K562 (cell line): ENCODE measurements around the gene FBXO11. TPM values are rescaled to one million over a fixed set of nuclear protein-coding genes. Genes with fewer than 3 reads are reported as not detected.

Source experiments
- ATAC-seq: fragments of 200-7000 bp; cut with Tn5 transposase; 3 replicates; pipeline ENCODE4 v1.9.1; 2020; ENCODE audit warnings: moderate library complexity
- BruUV-seq: library from RNA; stranded (reverse); fragments of 400-500 nt; replicated peaks from 2 replicates; lab custom pipeline; 2021; lab: Mats Ljungman, UMichigan
- CTCF ChIA-PET: fragments of 300-600 bp; formaldehyde crosslinking; extraction: SDS; loops from one replicate; lab custom pipeline; 2021; ENCODE audit warnings: low intra/inter-chr PET ratio; lab: Yijun Ruan, JAX
- POLR2A ChIA-PET: fragments of 300-600, 350-650 bp; sonication (Branson Sonifier 250); formaldehyde crosslinking; extraction: SDS; loops from one replicate; lab custom pipeline; 2021; ENCODE audit warnings: antibody characterized with exemption, inconsistent platforms; lab: Yijun Ruan, JAX
- DNase-seq, 4 experiments: peaks; one replicate each; pipeline versions ENCODE4 v3.0.0 to v3.0.0-alpha.2; 2011 to 2018; ENCODE audit warnings: low spot score in 3 of 4, mixed read lengths in 3 of 4; ENCODE audit errors: extremely low read depth in 1 of 4
- FAIRE-seq: peaks from 2 replicates; lab custom pipeline; 2011; peaks lifted over from hg19 to GRCh38; lab: Jason Lieb, UNC
- H2AFZ ChIP-seq: 2 replicates; pipeline ENCODE4 v1.6.0; 2011; ENCODE audit warnings: low read depth, low read length, control low read depth, inconsistent platforms
- H3K27ac ChIP-seq: fragments of 200-600 bp; 3 replicates; pipeline ENCODE4 v1.8.0; 2011; ENCODE audit warnings: low read depth, mild to moderate bottlenecking, control low read depth, inconsistent platforms, low read length, moderate library complexity, mixed read lengths; ENCODE audit errors: extremely low read depth
- H3K27me3 ChIP-seq, 2 experiments: fragments of 300-600 bp in 1 of 2; 2 replicates in 1 of 2; 3 replicates in 1 of 2; pipeline versions ENCODE4 v1.6.0 to v1.8.0; 2011; ENCODE audit warnings: inconsistent platforms in 2 of 2, low read length in 2 of 2, mild to moderate bottlenecking in 1 of 2, mixed read lengths in 1 of 2, moderate library complexity in 1 of 2; ENCODE audit not compliant: control insufficient read depth in 2 of 2, insufficient read depth in 2 of 2
- H3K36me3 ChIP-seq: fragments of 300-600 bp; 3 replicates; pipeline ENCODE4 v1.8.0; 2011; ENCODE audit warnings: mild to moderate bottlenecking, low read length, inconsistent platforms; ENCODE audit not compliant: control insufficient read depth, insufficient read depth
- H3K4me1 ChIP-seq, 2 experiments: fragments of 200-600 bp in 1 of 2; replicated peaks in 1 of 2; 2 replicates in 1 of 2; 3 replicates in 1 of 2; pipeline versions ENCODE4 v1.5.1 to v1.8.0; 2011; ENCODE audit warnings: inconsistent platforms in 2 of 2, low read length in 2 of 2, mild to moderate bottlenecking in 1 of 2, mixed read lengths in 1 of 2, moderate library complexity in 1 of 2; ENCODE audit not compliant: control insufficient read depth in 2 of 2, insufficient read depth in 2 of 2
- H3K4me2 ChIP-seq: 2 replicates; pipeline ENCODE4 v1.6.1; 2011; ENCODE audit warnings: low read length, control low read depth, inconsistent platforms, mixed read lengths; ENCODE audit not compliant: insufficient read depth
- H3K4me3 ChIP-seq: fragments of 200-600 bp; sonication (generic), shearing (Covaris generic); 2 replicates; pipeline ENCODE4 v1.5.1; 2016; ENCODE audit warnings: control low read depth, inconsistent platforms
- H3K79me2 ChIP-seq: fragments of 200-600 bp; 3 replicates; pipeline ENCODE4 v1.8.0; 2011; ENCODE audit warnings: low read length, inconsistent platforms; ENCODE audit not compliant: control insufficient read depth, insufficient read depth
- H3K9ac ChIP-seq, 2 experiments: 2 replicates each; pipeline versions ENCODE4 v1.6.0 to v1.6.1; 2011; ENCODE audit warnings: low read depth in 2 of 2, low read length in 2 of 2, control low read depth in 1 of 2, inconsistent platforms in 1 of 2, mild to moderate bottlenecking in 1 of 2, mixed read lengths in 1 of 2; ENCODE audit not compliant: insufficient read depth in 1 of 2
- H3K9me1 ChIP-seq: one replicate; pipeline ENCODE4 v1.6.0; 2011; ENCODE audit warnings: inconsistent platforms, mild to moderate bottlenecking, low read length, moderate library complexity; ENCODE audit not compliant: control insufficient read depth, insufficient read depth
- H3K9me3 ChIP-seq: replicated peaks from 2 replicates; pipeline ENCODE4 v1.5.1; 2011; ENCODE audit warnings: low read depth, low read length, inconsistent platforms; ENCODE audit not compliant: control insufficient read depth, insufficient read depth
- H4K20me1 ChIP-seq: replicated peaks from 2 replicates; pipeline ENCODE4 v1.6.1; 2011; ENCODE audit warnings: low read length, inconsistent platforms, mixed read lengths; ENCODE audit not compliant: control insufficient read depth, insufficient read depth
- BRD4 ChIP-seq: fragments of 200-600 bp; sonication (generic); IDR thresholded peaks from 2 replicates; pipeline ENCODE4 v1.6.1; 2017; ENCODE audit warnings: inconsistent platforms
- CREBBP ChIP-seq: IDR thresholded peaks from one replicate; pipeline ENCODE4 v1.6.1; 2012; ENCODE audit warnings: low read depth, mild to moderate bottlenecking, control low read depth, inconsistent platforms, low read length
- DPF2 ChIP-seq: fragments of 450-650 bp; IDR thresholded peaks from 2 replicates; pipeline ENCODE4 v1.6.1; 2016
- E2F3 ChIP-seq: fragments of 250-450 bp; sonication (Bioruptor Pico); IDR thresholded peaks from 2 replicates; pipeline ENCODE4 v1.4.0; 2020; ENCODE audit warnings: mild to moderate bottlenecking
- PTTG1 ChIP-seq: fragments of 450-650 bp; IDR thresholded peaks from 2 replicates; pipeline ENCODE4 v1.6.1; 2016; ENCODE audit warnings: low read depth, mild to moderate bottlenecking, missing genetic modification characterization, missing compliant biosample characterization
- SMARCA5 ChIP-seq: fragments of 450-650 bp; IDR thresholded peaks from 2 replicates; pipeline ENCODE4 v1.6.1; 2016
- ZNF12 ChIP-seq: sonication (generic); formaldehyde crosslinking; IDR thresholded peaks from 2 replicates; pipeline ENCODE4 v1.4.0; 2020; ENCODE audit warnings: mild to moderate bottlenecking, missing genetic modification reagents
- ZNF280B ChIP-seq: fragments of 250-450 bp; sonication (Bioruptor Pico); IDR thresholded peaks from 2 replicates; pipeline ENCODE4 v1.5.1; 2021; ENCODE audit warnings: mild to moderate bottlenecking
- WGBS: fragments of 100-300 bp; shearing (Covaris generic); methylation state at CpG from one replicate; pipeline ENCODE4 v1.1.6; 2016; ENCODE audit warnings: low coverage, mixed read lengths; ENCODE audit not compliant: insufficient coverage; ENCODE audit errors: missing lambda C conversion rate; 5-methylcytosine and 5-hydroxymethylcytosine counted together
- in situ Hi-C: fragments of 300-500 bp; cut with MboI; formaldehyde crosslinking; loops from 4 replicates; pipeline ENCODE4 v1.15.0; 2018; ENCODE audit warnings: inconsistent platforms, mixed read lengths
- intact Hi-C: fragments of 100-400 bp; cut with micrococcal nuclease; formaldehyde crosslinking; loops from 2 replicates; pipeline ENCODE4 v1.14.2; 2022
- polyA plus RNA-seq, 8 experiments: library from polyadenylated mRNA; depleted of rRNA in 4 of 8; stranded (reverse) in 5 of 8; unstranded in 3 of 8; fragments of >200 nt; fragmentation: Nextera tagmentation in 2 of 8; fragmentation: Illumina TruSeq in 1 of 8; extraction: Ambion mirVana in 2 of 8; extraction: Trizol in 1 of 8; gene quantifications; 2 replicates each; pipeline versions ENCODE4 v1.2.1 to v1.2.3, GENCODE V29; 2011 to 2014; ENCODE audit warnings: inconsistent platforms in 1 of 8, missing spikeins in 1 of 8
- total RNA-seq, 7 experiments: library from RNA; depleted of rRNA in 6 of 7; stranded (reverse); fragments of >200 nt in 6 of 7; fragmentation: Illumina TruSeq in 2 of 7; extraction: Trizol in 2 of 7; gene quantifications; 2 replicates each; pipeline versions ENCODE4 v1.2.1 to v1.2.3, GENCODE V29; 2011 to 2021; ENCODE audit warnings: low replicate concordance in 1 of 7

Gene FBXO11
- total and polyA plus RNA-seq, 9 of the 15 experiments (the other 6 are each of a cell fraction or from before 2014, with no cell fraction given): 8.8 to 44.5 (median 24.1) TPM

DNA sequence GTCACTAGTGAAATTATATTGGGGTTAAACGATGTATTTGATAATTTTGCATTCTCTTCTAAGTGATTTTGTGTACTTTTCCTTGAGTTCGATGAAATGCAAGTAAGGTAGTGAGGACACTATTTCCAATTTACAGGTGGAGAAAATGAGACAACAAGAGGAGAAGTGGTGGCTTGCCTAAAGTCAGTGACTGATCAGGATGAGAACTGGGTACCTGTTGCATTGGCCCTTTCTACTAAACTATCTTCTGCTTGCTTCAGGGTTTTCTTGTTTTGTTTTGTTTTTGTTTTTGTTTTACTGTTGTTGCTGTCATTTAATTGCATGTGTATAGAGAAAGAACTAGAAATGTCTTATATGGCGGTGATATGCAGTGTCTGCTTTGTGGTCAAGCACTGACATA, 31.4 kb upstream of the FBXO11 start:
- no peak for FAIRE-seq
- no peak overlapping the region for H3K9ac ChIP-seq
- BruUV-seq: no TSS peak
- no peak for DNase-seq
- no peak for ATAC-seq
- no peaks in the 10 kb centered on the region for H4K20me1 ChIP-seq
- no peak overlapping the region for H3K27ac ChIP-seq
- POLR2A ChIA-PET: no interaction called here
- no peaks in the 10 kb centered on the region for H3K36me3 ChIP-seq
- H2AFZ ChIP-seq: no peak overlapping the region
- H3K79me2 ChIP-seq: no peaks in the 10 kb centered on the region
- H3K9me1 ChIP-seq: no peaks in the 10 kb centered on the region
- intact Hi-C loops (no loop called here), in situ Hi-C loops (no loop called here)
- H3K4me3 ChIP-seq: no peak overlapping the region
- TF ChIP-seq ZNF280B (no peak), E2F3 (CRISPR knock-in tag) (no peak), DPF2 (no peak), CREBBP (no peak), BRD4 (no peak), ZNF12 (CRISPR knock-in tag) (no peak), PTTG1 (tag) (no peak), SMARCA5 (no peak)
- H3K27me3 ChIP-seq: peaks cover 0 to 9% of the 10 kb centered on the region in 2 experiments; a peak in 1 of 5 replicates
- WGBS: 12% methylated on average over 3 of the region's 3 CpGs
- no peaks in the 10 kb centered on the region for H3K9me3 ChIP-seq
- no peak overlapping the region for H3K4me2 ChIP-seq
- no peaks in the 10 kb centered on the region for H3K4me1 ChIP-seq
- CTCF ChIA-PET: no interaction called here
